HG02588 (cell line): ENCODE results near the gene PYY.
"Not testable (repeated sequence)": the region's sequence is repeated elsewhere in the genome, so short reads cannot be mapped to it uniquely, and the experiment has no call there.

ENCODE experiments used
- ATAC-seq: cut with Tn5 transposase; IDR thresholded peaks from one replicate; pipeline ENCODE4 v1.9.1; 2021; ENCODE audit warnings: mild to moderate bottlenecking, moderate library complexity; ENCODE audit not compliant: unreplicated experiment

PYY gene

DNA sequence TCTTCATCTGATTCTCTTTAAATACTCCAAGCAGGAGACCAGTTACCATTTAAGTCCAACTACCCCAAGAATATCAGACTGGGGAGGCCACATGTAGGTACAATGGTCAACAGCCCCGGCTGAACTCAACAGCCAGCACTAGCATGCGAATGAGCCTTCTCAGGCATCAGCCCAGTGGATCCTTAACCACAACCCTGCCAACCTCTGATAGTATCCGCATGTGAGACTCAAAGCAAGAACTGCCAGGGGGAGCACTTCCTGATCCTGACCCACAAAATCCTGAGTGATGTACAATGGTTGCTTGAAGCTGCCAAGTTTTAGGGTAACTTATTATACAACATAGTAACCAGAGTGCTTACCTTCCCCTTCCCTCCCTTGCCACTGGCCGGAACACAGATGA, 4.0 kb downstream of the PYY start:
- ATAC-seq: no peak

- no peak for ATAC-seq
These were observed 7.0 kb downstream of the PYY start for GRCh38 chr17:43946781-43947180.

DNA sequence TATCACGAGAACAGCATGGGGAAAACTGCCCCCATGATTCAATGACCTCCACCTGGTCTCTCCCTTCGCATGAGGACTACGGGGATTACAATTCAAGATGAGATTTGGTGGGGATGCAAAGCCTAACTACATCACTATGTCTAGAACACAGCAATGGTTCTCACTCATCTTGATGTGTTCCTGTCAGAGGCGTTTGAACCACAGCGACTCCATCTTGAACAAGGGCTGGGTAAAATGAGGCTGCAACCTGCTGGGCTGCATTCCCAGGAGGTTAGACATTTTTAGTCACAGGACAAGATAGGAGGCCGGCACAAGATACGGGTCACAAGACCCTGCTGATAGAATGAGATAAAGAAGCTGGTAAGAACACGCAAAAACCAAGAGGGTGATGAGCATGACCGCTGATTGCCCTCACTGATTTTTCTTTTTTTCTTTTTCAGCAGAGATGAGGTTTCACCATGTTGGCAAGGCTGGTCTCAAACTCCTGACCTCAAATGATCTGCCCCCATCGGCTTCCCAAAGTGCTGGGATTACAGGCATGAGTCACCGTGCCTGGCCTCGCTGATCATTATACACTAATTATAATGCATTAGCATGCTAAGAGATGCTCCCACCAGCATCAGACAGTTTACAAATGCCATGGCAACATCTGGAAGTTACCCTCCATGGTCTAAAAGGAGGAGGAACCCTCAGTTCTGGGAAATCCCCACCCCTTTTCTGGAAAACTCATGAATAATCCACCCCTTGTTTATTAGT, 8.5 kb downstream of the PYY start:
- ATAC-seq: no peak

DNA sequence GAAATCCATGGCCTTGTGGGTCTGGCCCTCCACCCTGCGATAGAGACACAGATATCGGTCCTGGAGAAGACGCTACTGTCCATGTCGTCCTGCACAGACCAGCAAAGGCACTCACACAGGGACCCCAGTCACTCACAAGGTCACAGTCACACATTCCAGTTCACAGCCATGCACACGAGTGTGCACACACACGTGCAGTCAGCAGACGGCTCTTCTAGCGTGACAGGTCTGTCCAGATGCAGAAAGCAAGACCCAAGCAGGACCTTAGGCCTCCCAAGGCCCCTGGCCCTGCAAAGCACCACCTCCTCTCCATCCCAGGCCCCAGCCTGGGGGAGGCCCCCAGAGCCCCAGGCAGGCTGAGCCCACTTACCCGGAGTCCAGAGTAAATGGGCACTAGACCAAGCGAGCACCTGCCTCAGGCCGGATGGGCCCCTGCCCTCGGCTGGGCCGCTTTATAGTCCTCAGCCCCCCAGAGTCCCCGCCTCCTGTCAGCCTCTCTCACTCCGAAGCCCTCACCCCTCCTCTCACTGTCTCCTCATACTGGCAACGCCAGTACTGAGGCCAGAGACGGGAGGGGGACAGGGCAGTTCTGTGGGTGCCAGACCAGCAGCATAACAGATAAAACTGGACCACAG, 11.6 kb downstream of the PYY start, which contains the start of gene PPY:
Gene PPY (minus strand): TSS at position 426 of the 635 bp plus-strand sequence. CDS start 822 bp downstream, outside the sequence.
- no peak for ATAC-seq

DNA sequence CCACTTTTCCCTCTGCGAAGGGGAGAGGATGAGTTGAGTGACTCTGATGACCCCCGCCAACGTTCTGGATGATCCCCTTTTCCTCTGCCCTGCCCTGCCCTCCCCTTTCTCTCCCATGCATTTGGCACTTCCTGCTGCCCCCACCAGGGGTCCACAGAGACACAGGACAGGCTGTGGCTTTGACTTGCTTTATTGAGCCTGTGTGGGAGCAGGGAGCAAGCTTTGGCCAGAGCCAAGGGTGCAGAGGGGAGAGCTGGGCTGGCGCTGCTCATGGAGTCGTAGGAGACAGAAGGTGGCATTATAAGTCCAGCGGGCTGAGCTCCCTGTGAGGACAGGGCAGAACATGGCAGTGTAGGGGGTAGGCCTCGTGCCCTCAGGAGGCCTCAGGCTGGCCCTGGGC, 13.1 kb downstream of the PYY start:
- ATAC-seq: no peak

DNA sequence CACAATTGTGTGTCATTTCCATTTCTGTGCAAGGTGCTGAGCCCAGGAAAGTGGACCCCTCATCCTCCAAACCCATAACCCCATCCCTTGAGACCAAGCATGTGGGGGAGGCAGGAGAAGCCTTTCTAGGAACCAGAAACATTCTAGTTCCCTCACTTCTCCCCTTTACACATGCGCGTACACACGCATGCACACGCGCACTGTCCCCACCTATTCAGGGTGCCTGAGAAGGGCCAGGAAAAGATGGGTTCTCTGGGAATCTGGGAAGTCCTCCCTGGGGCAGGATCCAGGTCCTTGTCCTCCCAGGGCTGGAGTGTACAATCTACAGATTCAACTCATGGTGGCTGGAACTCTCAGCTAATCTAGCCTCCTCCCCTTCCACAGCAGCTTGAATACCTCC, 13.9 kb downstream of the PYY start:
- no peak for ATAC-seq

- not testable (repeated sequence) for ATAC-seq
These were observed 14.3 kb downstream of the PYY start for GRCh38 chr17:43939452-43939851.

DNA sequence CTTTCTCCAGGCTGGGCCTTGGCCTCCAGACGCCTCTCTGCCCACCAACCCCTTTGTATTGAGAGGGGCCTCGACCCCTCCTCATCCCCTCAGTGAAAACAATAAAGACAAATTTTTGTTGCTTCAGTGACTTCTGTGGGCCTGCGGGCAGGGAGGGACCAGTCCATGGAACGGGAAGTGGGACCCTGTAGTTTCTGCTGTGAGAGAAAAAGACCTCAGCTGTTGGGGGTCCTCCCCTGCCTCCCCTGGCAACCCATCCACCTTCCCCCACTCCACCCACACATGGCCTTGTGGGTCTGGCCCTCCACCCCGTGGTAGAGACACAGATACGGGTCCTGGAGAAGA, 14.9 kb downstream of the PYY start:
- ATAC-seq: no peak

GRCh38 chr17:43936434-43936833, 17.3 kb downstream of the PYY start:
- ATAC-seq: no peak

DNA sequence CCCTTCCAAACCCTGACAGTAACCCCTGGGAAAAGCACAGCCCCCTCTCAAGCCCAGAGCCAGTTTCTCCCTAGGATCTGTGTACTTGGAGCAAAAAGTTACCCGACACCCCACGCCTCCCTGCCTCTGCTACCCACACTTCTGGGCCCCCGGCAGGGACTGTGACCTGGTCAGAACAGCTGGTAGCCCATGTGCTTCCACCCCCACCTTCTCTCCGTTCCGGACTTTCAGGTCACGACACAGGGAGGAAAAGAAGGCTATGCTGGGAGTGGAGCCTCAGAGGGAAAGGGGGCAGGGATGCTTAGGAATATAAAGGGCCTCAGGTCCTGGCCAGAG, 17.8 kb downstream of the PYY start:
- no peak for ATAC-seq

- no peak for ATAC-seq
These were observed 18.4 kb downstream of the PYY start for GRCh38 chr17:43935204-43935925.

DNA sequence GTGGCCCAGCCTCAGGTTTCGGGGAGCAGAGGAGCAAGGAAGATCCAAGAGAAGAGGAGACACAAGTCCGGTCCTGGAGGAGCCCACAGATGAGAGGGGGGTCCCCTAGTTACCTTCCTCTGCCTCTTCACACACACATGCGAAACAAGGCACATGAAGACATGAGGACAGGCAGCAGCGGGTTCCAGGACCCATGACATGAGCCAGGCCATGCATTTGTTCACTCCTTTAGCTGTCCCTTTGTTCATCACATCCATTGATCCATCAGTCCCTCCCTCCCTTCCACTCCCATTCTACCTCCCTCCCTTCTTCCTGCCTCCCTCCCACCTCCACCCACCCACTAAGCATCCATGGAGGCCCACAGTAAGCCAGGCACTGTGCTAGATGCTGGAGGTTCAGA, 20.8 kb downstream of the PYY start:
- no peak for ATAC-seq

DNA sequence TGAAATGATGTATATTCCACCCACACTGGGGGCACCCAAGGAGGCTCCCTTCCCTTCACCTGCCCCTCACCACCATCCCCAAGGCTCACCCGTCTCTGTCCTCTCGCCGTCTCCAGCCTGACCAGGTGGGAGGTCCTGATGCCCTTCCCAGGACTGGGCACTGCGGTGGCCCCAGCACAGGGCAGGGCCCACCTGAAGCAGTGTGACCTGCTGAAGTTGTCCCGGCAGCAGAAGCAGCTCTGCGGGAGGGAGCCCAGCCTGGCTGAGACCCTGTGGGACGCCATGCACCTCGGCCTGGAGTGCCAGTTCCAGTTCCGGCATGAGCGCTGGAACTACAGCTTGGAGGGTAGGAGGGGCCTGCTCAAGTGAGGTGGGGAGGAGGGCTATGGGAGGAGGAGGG, 21.4 kb downstream of the PYY start:
- ATAC-seq: no peak

DNA sequence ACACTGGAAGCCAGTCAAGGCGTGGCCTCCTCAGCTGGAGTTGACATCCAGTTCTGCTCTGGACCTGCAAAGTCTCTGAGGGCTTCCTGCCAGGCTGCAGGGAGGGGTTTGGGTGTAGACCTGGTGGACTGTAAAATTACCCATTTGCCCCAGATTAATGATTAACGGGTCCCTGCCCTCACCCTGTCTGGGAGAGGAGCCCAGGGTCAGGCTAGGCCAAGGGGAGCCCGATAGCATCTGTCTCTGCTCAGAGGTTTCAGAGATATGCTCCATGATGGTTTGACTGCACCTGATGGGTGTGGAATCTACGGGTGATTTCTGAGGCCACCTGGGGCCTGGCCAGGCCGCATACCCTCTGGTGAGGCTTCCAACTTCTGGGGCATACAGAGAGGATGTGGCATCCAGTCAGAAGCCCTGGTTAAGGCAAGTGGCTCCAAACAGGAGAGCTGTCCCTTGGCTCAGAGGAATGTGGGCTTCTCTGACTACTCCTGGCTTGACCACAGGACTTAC, 22.6 kb downstream of the PYY start:
- no peak for ATAC-seq

DNA sequence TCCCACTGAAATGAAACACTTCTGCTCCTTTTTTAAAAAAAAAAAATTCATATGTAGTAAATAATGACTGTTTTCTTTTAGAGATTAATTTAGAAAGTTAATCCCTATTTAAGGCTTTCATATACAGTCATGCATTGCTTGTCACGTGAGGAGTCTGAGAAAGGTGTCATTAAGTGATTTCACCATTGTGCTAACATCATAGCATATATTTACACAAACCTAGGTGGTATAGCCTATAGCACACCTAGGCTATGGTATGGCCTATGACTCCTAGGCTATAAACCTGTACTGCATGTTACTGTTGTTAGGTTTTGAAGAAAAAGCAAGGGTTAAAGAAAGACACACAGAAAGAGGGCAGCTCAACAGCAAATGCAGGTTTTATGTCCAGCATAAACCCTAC, 25.1 kb downstream of the PYY start:
- no peak for ATAC-seq

DNA sequence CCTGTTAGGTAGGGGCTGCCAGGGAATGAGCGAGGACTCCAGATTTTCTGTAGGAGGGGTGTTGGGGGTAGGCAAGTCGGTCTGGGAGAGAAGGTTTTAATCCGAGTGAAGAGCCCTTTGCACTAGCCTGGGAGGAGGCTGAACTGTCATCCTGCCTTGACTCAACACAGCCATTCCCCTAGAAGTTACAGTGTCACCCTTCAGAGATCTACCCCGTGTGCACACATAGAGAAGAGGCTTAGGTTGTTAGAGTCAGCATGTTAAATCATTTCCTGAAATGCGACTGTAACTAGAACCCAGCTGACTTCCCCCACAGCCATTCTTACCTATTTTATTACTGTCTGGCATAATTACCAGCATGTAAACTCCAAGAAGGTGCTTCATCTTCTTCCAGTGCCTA, 25.8 kb downstream of the PYY start:
- ATAC-seq: not testable (repeated sequence)

GRCh38 chr17:43927060-43927864, 26.5 kb downstream of the PYY start:
- no peak for ATAC-seq

DNA sequence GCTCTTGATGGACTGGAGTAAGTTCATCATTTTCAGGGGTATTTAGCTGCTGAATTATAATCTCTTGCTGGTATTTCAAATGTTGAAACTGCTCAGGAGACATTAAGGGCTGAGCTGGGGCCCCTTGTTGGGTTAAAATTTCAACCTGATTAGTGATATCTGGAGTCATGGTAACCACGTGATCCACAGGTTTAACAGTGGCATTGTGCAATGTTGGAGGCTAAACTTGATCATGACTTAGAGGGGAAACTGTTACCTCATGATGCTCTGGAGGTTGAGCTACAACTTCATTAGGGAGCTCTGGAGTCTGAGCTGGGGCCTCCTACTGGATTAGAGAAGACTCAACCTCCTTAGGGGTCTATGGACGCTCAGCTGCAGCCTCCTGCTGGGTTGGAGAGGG, 29.2 kb downstream of the PYY start:
- no peak for ATAC-seq

GRCh38 chr17:43920500-43921095, 33.1 kb downstream of the PYY start:
- ATAC-seq: no peak

DNA sequence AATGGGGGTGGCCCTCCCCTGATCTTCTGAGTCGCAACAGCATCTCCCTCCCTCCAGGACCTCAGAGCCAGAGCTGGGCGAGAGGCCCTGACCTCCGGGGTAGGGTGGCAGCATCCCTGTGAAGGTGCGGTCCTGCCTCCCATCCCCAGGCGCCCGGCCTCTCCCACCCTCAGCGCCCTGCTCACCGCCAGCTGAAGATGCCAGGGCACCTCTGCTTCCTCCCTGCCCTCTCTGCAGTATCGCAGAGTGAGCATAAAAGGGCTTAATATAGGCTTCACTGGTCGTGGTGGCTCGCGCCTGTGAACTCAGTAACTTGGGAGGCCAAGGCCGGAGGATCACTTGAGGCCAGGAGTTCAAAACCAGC, 35.7 kb downstream of the PYY start:
- ATAC-seq: no peak
